PC-9 (cell line): ENCODE results near the gene SCAMP3. TPM values are rescaled to one million over a fixed set of nuclear protein-coding genes. Genes with fewer than 3 reads are reported as not detected.

Experiments
- BruUV-seq: library from RNA; stranded (reverse); fragments of 400-500 nt; replicated peaks from 2 replicates; lab custom pipeline; 2021; lab: Mats Ljungman, UMichigan
- CTCF ChIA-PET: fragments of 300-600 bp; sonication (Branson Sonifier 250); formaldehyde crosslinking; loops from one replicate; lab custom pipeline; 2022; ENCODE audit warnings: antibody characterized with exemption; lab: Charles Lee
- POLR2A ChIA-PET: fragments of 300-600 bp; sonication (Branson Sonifier 250); formaldehyde crosslinking; loops from one replicate; lab custom pipeline; 2022; ENCODE audit warnings: antibody characterized with exemption; ENCODE audit not compliant: unreplicated experiment; lab: Charles Lee
- DNase-seq, 2 experiments: peaks; one replicate each; pipeline versions ENCODE4 v3.0.0 to v3.0.0-alpha.2; 2015 to 2022; ENCODE audit warnings: mixed read lengths in 1 of 2
- H2AFZ ChIP-seq: fragments of 200-600 bp; sonication (generic); 2 replicates; pipeline ENCODE4 v1.8.1; 2017; ENCODE audit warnings: antibody characterized with exemption
- H3F3A ChIP-seq: fragments of 200-600 bp; sonication (generic); 2 replicates; pipeline ENCODE4 v1.8.1; 2017; ENCODE audit warnings: antibody characterized with exemption, mild to moderate bottlenecking, low read depth; ENCODE audit not compliant: insufficient read depth
- H3K27ac ChIP-seq: fragments of 200-600 bp; sonication (generic); 2 replicates; pipeline ENCODE4 v1.6.1; 2016; ENCODE audit warnings: mixed run types
- H3K27me3 ChIP-seq: fragments of 200-600 bp; sonication (generic); 2 replicates; pipeline ENCODE4 v1.6.1; 2016; ENCODE audit warnings: low read depth, mixed run types; ENCODE audit not compliant: insufficient read depth
- H3K36me3 ChIP-seq: fragments of 200-600 bp; sonication (generic); 2 replicates; pipeline ENCODE4 v1.6.1; 2016; ENCODE audit warnings: low read depth, mixed run types
- H3K4me1 ChIP-seq: fragments of 200-600 bp; sonication (generic); replicated peaks from 2 replicates; pipeline ENCODE4 v1.6.1; 2016; ENCODE audit warnings: mixed run types; ENCODE audit not compliant: insufficient read depth
- H3K4me2 ChIP-seq: fragments of 200-600 bp; sonication (generic); 2 replicates; pipeline ENCODE4 v1.6.1; 2017; ENCODE audit warnings: mixed run types
- H3K4me3 ChIP-seq: fragments of 200-600 bp; sonication (generic); 2 replicates; pipeline ENCODE4 v1.6.1; 2016; ENCODE audit warnings: mixed run types
- H3K79me2 ChIP-seq: fragments of 200-600 bp; sonication (generic); 2 replicates; pipeline ENCODE4 v1.6.1; 2017; ENCODE audit warnings: low read depth, mixed run types
- H3K9me2 ChIP-seq: fragments of 200-600 bp; sonication (generic); 2 replicates; pipeline ENCODE4 v1.8.1; 2017; ENCODE audit warnings: mild to moderate bottlenecking; ENCODE audit not compliant: insufficient read depth
- H3K9me3 ChIP-seq: fragments of 200-600 bp; sonication (generic); 2 replicates; pipeline ENCODE4 v1.8.1; 2016; ENCODE audit warnings: low read depth; ENCODE audit not compliant: insufficient read depth
- H4K20me1 ChIP-seq: fragments of 200-600 bp; sonication (generic); 2 replicates; pipeline ENCODE4 v1.8.1; 2017; ENCODE audit not compliant: insufficient read depth
- CTCF ChIP-seq: fragments of 200-600 bp; sonication (generic); conservative IDR thresholded peaks from 2 replicates; pipeline ENCODE4 v1.6.1; 2017; ENCODE audit warnings: mixed run types, antibody characterized with exemption, mild to moderate bottlenecking, moderate library complexity
- EZH2 ChIP-seq: fragments of 200-600 bp; sonication (generic); IDR thresholded peaks from 2 replicates; pipeline ENCODE4 v1.8.0; 2017; ENCODE audit warnings: antibody characterized with exemption, low read depth
- intact Hi-C: fragments of 100-400 bp; cut with micrococcal nuclease; formaldehyde crosslinking; loops from one replicate; pipeline ENCODE4 v1.10.0; 2022; ENCODE audit not compliant: unreplicated experiment
- total RNA-seq: library from RNA; stranded (reverse); gene quantifications from 2 replicates; pipeline ENCODE4 v1.2.3, GENCODE V29; 2021

Gene SCAMP3
- total RNA-seq, 1 experiment from 2014 or later, result 64.1 TPM

GRCh38 chr1:155300024-155300423, 37.9 kb upstream of the SCAMP3 start:
- Histone ChIP-seq H4K20me1 (no peaks in the 10 kb centered on the region), H3K27me3 (no peaks in the 10 kb centered on the region), H3K9me2 (no peaks in the 10 kb centered on the region), H2AFZ (no peak overlapping the region), H3K4me1 (no peaks in the 10 kb centered on the region), H3K4me3 (no peak overlapping the region), H3K79me2 (no peaks in the 10 kb centered on the region), H3F3A (no peaks in the 10 kb centered on the region), H3K36me3 (no peaks in the 10 kb centered on the region), H3K27ac (no peak overlapping the region), H3K4me2 (no peak overlapping the region), H3K9me3 (no peaks in the 10 kb centered on the region)
- BruUV-seq, result no TSS peak
- intact Hi-C loops, result no loop called here
- no peak for DNase-seq
- TF ChIP-seq CTCF (no peak), EZH2 (no peak)
- POLR2A ChIA-PET, result no interaction called here
- CTCF ChIA-PET, result no interaction called here

GRCh38 chr1:155297384-155297783, 35.2 kb upstream of the SCAMP3 start:
- TF ChIP-seq EZH2, result no peak
- no peak for TF ChIP-seq CTCF
- intact Hi-C loops, result no loop called here
- H3K27me3 ChIP-seq, result no peaks in the 10 kb centered on the region
- no peak overlapping the region for H3K4me3 ChIP-seq
- H3F3A ChIP-seq, result no peaks in the 10 kb centered on the region
- H3K27ac ChIP-seq, result no peak overlapping the region
- no peaks in the 10 kb centered on the region for H4K20me1 ChIP-seq
- H3K36me3 ChIP-seq, result no peaks in the 10 kb centered on the region
- no peak overlapping the region for H2AFZ ChIP-seq
- no TSS peak for BruUV-seq
- no peaks in the 10 kb centered on the region for H3K4me1 ChIP-seq
- no peak for DNase-seq
- no peaks in the 10 kb centered on the region for H3K79me2 ChIP-seq
- no peak overlapping the region for H3K4me2 ChIP-seq
- ChIA-PET CTCF (no interaction called here), POLR2A (interaction anchor here (0.5 kb wide), 1 partner anchor 559 kb away, joined by 10 read pairs; no protein-coding TSS in a partner anchor)
- H3K9me3 ChIP-seq, result no peaks in the 10 kb centered on the region
- no peaks in the 10 kb centered on the region for H3K9me2 ChIP-seq

GRCh38 chr1:155296661-155297060, 34.5 kb upstream of the SCAMP3 start:
- POLR2A ChIA-PET, result no interaction called here

More at GRCh38 chr1:155296661-155297060, 34.5 kb upstream of the SCAMP3 start:
- H3K4me3 ChIP-seq, result no peak overlapping the region
- no peaks in the 10 kb centered on the region for H4K20me1 ChIP-seq
- H3K9me2 ChIP-seq, result no peaks in the 10 kb centered on the region
- no peak overlapping the region for H3K4me2 ChIP-seq
- no peaks in the 10 kb centered on the region for H3K9me3 ChIP-seq
- no peaks in the 10 kb centered on the region for H3F3A ChIP-seq
- no peak overlapping the region for H2AFZ ChIP-seq
- H3K27ac ChIP-seq, result no peak overlapping the region
- CTCF ChIA-PET, result no interaction called here
- no peaks in the 10 kb centered on the region for H3K27me3 ChIP-seq
- no TSS peak for BruUV-seq
- no peaks in the 10 kb centered on the region for H3K79me2 ChIP-seq
- H3K36me3 ChIP-seq, result no peaks in the 10 kb centered on the region
- H3K4me1 ChIP-seq, result no peaks in the 10 kb centered on the region
- no peak for TF ChIP-seq EZH2
- TF ChIP-seq CTCF, result no peak
- no peak for DNase-seq
- intact Hi-C loops, result no loop called here
